ENCODE results near the gene ATG14. TPM values are rescaled to one million over a fixed set of nuclear protein-coding genes. Genes with fewer than 3 reads are reported as not detected.

Gene ATG14
- total and polyA plus RNA-seq, 4 donors = 16.6 to 19.8 (median 18.0) TPM

DNA sequence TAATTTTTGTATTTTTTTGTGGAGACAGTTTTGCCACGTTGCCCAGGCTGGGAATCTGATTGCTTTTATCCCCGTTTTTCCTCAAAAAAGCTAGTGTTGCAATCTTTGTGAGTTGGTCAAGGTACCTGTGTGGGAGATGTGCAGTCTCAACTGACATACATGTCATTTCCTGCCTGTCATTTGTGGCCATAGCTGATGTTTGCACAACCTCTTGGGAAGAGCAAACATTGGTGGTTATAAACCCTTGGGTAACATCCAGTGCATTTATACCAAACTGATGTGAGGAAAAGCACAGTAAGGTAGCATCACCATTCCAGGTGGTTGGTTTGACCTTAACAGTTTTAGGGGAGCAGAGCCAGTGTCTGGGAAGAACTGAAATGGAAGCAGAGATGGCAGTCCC is 54.7 kb downstream of the ATG14 start:
- DNase-seq (ENCODE audit: low read depth in 4 of 6, low spot score in 6 of 6) = no peak
- Histone ChIP-seq H3K4me1 (ENCODE audit: control insufficient read depth, insufficient read depth, low read length) (peaks cover 3% of the 10 kb centered on the region), H3K4me3 (ENCODE audit: low read depth, low read length) (no peak overlapping the region), H3K27me3 (ENCODE audit: control insufficient read depth, insufficient read depth, low read length) (no peaks in the 10 kb centered on the region), H3K27ac (ENCODE audit: low read depth, low read length) (no peak overlapping the region), H3K36me3 (ENCODE audit: control insufficient read depth, insufficient read depth, low read length) (peaks cover 7% of the 10 kb centered on the region), H3K9me3 (ENCODE audit: control insufficient read depth, insufficient read depth, low read length) (no peaks in the 10 kb centered on the region)
- WGBS (ENCODE audit: insufficient coverage) = 92% methylated on average over 2 of the region's 2 CpGs

DNA sequence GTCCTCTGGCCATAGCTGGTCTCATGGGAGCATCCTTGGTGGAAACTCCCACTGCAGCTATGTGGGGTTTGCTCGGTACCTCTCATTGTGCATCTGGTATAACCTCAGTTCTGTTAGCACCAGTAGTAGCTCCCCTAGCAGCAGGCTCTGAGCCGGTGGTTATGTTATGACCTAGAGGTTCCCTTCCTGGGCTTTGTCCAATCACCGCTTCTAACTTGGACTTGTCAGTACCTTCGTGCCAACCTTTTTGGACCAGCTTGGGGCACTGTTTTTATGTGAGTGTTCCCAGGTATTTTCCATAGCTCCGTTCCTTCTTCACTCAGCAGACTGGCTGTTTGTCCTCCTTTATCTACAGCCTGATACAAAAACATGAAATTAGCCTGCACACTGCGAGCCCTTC is 55.7 kb downstream of the ATG14 start:
- H3K36me3 ChIP-seq (ENCODE audit: control insufficient read depth, insufficient read depth, low read length) = peaks cover 12% of the 10 kb centered on the region
- no peak for DNase-seq (ENCODE audit: low read depth in 4 of 6, low spot score in 6 of 6)
- no peaks in the 10 kb centered on the region for H3K9me3 ChIP-seq (ENCODE audit: control insufficient read depth, insufficient read depth, low read length)
- peaks cover 3% of the 10 kb centered on the region for H3K4me1 ChIP-seq (ENCODE audit: control insufficient read depth, insufficient read depth, low read length)
- no peak overlapping the region for H3K4me3 ChIP-seq (ENCODE audit: low read depth, low read length)
- WGBS (ENCODE audit: insufficient coverage) = 75% methylated on average over 5 of the region's 6 CpGs
- no peak overlapping the region for H3K27ac ChIP-seq (ENCODE audit: low read depth, low read length)
- H3K27me3 ChIP-seq (ENCODE audit: control insufficient read depth, insufficient read depth, low read length) = no peaks in the 10 kb centered on the region

DNA sequence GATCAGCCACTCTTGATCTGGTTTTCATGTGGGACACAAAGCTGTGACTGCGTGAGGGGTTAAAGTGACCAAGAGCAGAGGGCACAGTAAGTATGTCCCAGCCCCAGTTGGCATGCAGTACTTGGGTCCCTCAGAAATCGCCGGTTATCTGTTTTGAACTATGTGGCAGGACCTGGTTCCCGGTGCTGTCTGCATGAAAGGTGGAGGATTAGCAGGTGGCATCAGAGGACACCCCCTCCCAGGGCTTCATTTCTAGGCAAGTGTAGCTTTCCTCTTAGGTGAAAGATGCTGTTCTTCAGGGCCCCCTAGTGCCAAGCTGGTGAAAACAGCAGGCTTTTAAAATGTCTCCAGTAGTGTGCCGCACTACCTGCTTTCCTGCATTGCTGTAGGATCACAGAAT is 57.1 kb downstream of the ATG14 start:
- DNase-seq (ENCODE audit: low read depth in 4 of 6, low spot score in 6 of 6) = peak; percentile 21 to 88 (median 40)
- H3K36me3 ChIP-seq (ENCODE audit: control insufficient read depth, insufficient read depth, low read length) = peaks cover 13% of the 10 kb centered on the region

DNA sequence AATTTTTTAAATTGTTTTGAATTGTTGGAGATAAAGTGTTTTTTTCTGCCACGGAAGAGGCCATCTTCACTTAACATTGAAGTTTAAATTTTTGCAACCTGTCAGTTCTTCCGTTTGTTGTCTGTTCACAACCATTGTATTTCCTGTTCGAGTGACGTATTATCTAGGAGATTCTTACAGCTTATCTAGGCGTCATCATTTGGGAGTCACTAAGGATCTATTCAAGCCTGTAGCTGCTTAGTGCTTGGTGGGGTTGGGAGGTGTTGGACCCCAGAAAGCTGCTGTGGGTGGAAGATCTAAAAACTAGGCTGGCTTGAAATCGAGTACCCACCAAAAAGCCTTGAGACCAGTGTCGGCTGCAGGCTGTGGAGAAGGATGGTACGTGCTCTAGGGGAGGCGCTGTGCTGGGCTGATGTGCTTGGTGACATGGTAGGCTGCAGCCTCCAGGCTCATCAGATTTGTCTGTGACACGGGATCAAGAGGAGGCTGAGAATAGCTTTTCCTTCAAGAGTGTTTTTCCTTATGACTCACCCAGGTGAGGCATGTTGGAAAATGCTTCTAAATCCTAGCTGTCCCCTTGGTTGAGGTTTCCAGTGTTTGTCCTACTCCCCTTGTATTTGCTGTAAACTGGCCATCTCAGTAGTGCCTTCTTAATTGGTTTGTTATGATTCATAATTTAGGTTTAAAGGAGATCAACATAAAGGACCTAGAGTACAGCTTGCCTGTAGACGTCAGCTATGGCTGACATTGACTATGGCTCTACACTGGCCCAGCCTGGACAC is 57.8 kb downstream of the ATG14 start:
- H3K27ac ChIP-seq (ENCODE audit: low read depth, low read length) = no peak overlapping the region
- WGBS (ENCODE audit: insufficient coverage) = 96% methylated on average over 8 of the region's 11 CpGs

More for the DNA sequence above, 57.1 kb downstream of the ATG14 start:
- Histone ChIP-seq H3K9me3 (ENCODE audit: control insufficient read depth, insufficient read depth, low read length) (no peaks in the 10 kb centered on the region), H3K27ac (ENCODE audit: low read depth, low read length) (no peak overlapping the region), H3K4me1 (ENCODE audit: control insufficient read depth, insufficient read depth, low read length) (peaks cover 3% of the 10 kb centered on the region), H3K4me3 (ENCODE audit: low read depth, low read length) (no peak overlapping the region), H3K27me3 (ENCODE audit: control insufficient read depth, insufficient read depth, low read length) (no peaks in the 10 kb centered on the region)
- 43% methylated on average over 4 of the region's 5 CpGs for WGBS (ENCODE audit: insufficient coverage)

DNA sequence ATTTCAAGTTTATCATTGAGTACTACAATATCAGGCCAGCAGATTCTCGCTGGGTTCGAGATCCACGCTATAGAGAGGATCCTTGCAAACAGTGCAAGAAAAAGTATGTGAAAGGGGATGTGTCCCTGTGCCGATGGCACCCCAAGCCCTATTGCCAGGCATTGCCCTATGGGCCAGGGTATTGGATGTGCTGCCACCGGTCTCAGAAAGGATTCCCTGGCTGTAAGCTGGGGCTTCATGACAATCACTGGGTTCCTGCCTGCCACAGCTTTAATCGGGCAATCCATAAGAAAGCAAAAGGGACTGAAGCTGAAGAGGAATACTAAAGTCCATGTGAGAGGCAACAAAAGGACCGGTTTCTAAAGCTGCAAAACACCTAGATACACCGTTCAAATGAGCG is 59.4 kb downstream of the ATG14 start:
- Histone ChIP-seq H3K4me3 (ENCODE audit: low read depth, low read length) (no peak overlapping the region), H3K27ac (ENCODE audit: low read depth, low read length) (no peak overlapping the region), H3K27me3 (ENCODE audit: control insufficient read depth, insufficient read depth, low read length) (no peaks in the 10 kb centered on the region), H3K9me3 (ENCODE audit: control insufficient read depth, insufficient read depth, low read length) (no peaks in the 10 kb centered on the region), H3K4me1 (ENCODE audit: control insufficient read depth, insufficient read depth, low read length) (peaks cover 3% of the 10 kb centered on the region), H3K36me3 (ENCODE audit: control insufficient read depth, insufficient read depth, low read length) (peaks cover 13% of the 10 kb centered on the region)
- WGBS (ENCODE audit: insufficient coverage) = 97% methylated on average over 8 of the region's 9 CpGs
- DNase-seq (ENCODE audit: low read depth in 4 of 6, low spot score in 6 of 6) = no peak

More for the DNA sequence above, 57.8 kb downstream of the ATG14 start:
- no peaks in the 10 kb centered on the region for H3K9me3 ChIP-seq (ENCODE audit: control insufficient read depth, insufficient read depth, low read length)
- peaks cover 3% of the 10 kb centered on the region for H3K4me1 ChIP-seq (ENCODE audit: control insufficient read depth, insufficient read depth, low read length)
- no peak overlapping the region for H3K4me3 ChIP-seq (ENCODE audit: low read depth, low read length)
- no peaks in the 10 kb centered on the region for H3K27me3 ChIP-seq (ENCODE audit: control insufficient read depth, insufficient read depth, low read length)
- H3K36me3 ChIP-seq (ENCODE audit: control insufficient read depth, insufficient read depth, low read length) = peaks cover 13% of the 10 kb centered on the region
- no peak for DNase-seq (ENCODE audit: low read depth in 4 of 6, low spot score in 6 of 6)

DNA sequence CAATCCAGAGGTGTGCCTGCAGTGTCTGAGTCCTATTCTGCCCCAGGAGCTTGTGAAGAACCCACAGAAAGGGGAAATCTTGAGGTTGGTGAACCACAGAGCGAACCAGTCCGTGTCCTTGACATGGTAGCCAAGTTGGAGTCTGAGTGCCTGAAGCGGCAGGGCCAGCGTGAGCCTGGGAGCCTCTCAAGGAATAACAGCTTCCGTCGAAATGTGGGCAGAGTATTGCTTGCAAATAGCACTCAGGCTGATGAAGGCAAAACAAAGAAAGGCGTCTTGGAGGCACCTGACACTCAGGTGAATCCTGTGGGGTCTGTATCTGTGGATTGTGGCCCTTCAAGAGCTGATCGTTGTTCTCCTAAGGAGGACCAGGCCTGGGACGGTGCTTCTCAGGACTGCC is 60.5 kb downstream of the ATG14 start:
- 100% methylated on average over 8 of the region's 9 CpGs for WGBS (ENCODE audit: insufficient coverage)
- DNase-seq (ENCODE audit: low read depth in 4 of 6, low spot score in 6 of 6) = no peak
- Histone ChIP-seq H3K27ac (ENCODE audit: low read depth, low read length) (no peak overlapping the region), H3K4me1 (ENCODE audit: control insufficient read depth, insufficient read depth, low read length) (peaks cover 3% of the 10 kb centered on the region), H3K27me3 (ENCODE audit: control insufficient read depth, insufficient read depth, low read length) (no peaks in the 10 kb centered on the region), H3K9me3 (ENCODE audit: control insufficient read depth, insufficient read depth, low read length) (no peaks in the 10 kb centered on the region), H3K36me3 (ENCODE audit: control insufficient read depth, insufficient read depth, low read length) (peaks cover 13% of the 10 kb centered on the region), H3K4me3 (ENCODE audit: low read depth, low read length) (no peak overlapping the region)

DNA sequence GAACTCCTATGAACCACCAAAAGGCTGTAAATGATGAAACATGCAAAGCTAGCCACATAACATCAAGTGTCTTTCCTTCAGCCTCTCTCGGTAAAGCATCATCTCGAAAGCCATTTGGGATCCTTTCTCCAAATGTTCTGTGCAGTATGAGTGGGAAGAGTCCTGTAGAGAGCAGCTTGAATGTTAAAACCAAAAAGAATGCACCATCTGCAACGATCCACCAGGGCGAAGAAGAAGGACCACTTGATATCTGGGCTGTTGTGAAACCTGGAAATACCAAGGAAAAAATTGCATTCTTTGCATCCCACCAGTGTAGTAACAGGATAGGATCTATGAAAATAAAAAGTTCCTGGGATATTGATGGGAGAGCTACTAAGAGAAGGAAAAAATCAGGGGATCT is 61.2 kb downstream of the ATG14 start:
- Histone ChIP-seq H3K4me1 (ENCODE audit: control insufficient read depth, insufficient read depth, low read length) (peaks cover 3% of the 10 kb centered on the region), H3K9me3 (ENCODE audit: control insufficient read depth, insufficient read depth, low read length) (no peaks in the 10 kb centered on the region), H3K36me3 (ENCODE audit: control insufficient read depth, insufficient read depth, low read length) (peaks cover 13% of the 10 kb centered on the region), H3K4me3 (ENCODE audit: low read depth, low read length) (no peak overlapping the region), H3K27me3 (ENCODE audit: control insufficient read depth, insufficient read depth, low read length) (no peaks in the 10 kb centered on the region), H3K27ac (ENCODE audit: low read depth, low read length) (no peak overlapping the region)
- WGBS (ENCODE audit: insufficient coverage) = no CpG with 5 or more reads among the region's 4 CpGs
- DNase-seq (ENCODE audit: low read depth in 4 of 6, low spot score in 6 of 6) = no peak

DNA sequence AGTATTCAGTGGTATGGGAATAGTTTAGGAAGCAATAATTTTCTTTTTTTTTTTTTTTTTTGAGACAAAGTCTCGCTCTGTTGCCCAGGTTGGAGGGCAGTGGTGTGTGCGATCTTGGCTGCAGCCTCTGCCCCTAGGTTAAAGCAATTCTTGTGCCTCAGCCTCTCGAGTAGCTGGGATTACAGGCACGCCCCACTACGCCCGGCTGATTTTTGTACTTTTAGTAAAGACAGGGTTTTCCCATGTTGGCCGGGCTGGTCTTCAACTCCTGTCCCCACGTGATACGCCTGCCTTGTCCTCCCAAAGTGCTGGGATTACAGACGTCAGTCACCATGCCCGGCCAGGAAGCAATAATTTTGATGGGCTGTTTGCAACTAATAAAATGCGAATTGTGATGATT is 62.1 kb downstream of the ATG14 start:
- no peak overlapping the region for H3K27ac ChIP-seq (ENCODE audit: low read depth, low read length)
- 88% methylated on average over 10 of the region's 12 CpGs for WGBS (ENCODE audit: insufficient coverage)
- peaks cover 9% of the 10 kb centered on the region for H3K36me3 ChIP-seq (ENCODE audit: control insufficient read depth, insufficient read depth, low read length)
- H3K27me3 ChIP-seq (ENCODE audit: control insufficient read depth, insufficient read depth, low read length) = no peaks in the 10 kb centered on the region
- H3K4me3 ChIP-seq (ENCODE audit: low read depth, low read length) = no peak overlapping the region
- DNase-seq (ENCODE audit: low read depth in 4 of 6, low spot score in 6 of 6) = no peak
- no peaks in the 10 kb centered on the region for H3K9me3 ChIP-seq (ENCODE audit: control insufficient read depth, insufficient read depth, low read length)
- peaks cover 3% of the 10 kb centered on the region for H3K4me1 ChIP-seq (ENCODE audit: control insufficient read depth, insufficient read depth, low read length)

DNA sequence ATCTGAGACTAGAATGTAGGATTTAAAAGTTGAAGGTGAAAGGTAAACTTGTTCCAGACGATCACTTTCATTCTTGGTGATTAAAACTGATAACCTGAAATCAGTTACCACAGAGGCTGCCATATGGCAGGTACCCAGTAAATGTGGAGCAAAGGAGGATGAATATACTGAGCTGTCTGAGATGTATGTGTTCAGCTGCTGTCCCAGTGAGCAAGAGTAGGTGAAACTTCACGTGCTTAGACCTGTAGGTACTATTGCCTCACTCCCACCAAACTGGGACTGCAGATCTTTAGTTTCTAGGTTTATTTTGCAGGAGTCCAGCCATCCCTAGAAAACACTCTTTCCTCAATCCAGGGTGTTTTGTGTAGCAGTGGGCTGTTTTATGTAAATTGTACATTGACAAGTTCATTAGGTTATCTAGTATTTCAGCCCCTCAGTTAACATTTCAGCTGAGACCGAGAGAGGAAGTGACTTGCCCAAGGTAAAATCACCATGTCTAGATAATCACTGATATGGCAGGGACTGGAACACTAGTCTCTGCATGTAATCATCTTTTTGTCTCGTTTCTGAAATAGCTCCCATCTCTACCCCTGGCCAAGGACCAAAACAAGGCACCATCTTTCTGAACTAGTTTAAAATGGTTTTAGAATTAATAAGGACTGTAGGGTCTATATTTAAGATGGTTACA is 62.7 kb downstream of the ATG14 start:
- Histone ChIP-seq H3K36me3 (ENCODE audit: control insufficient read depth, insufficient read depth, low read length) (peaks cover 8% of the 10 kb centered on the region), H3K9me3 (ENCODE audit: control insufficient read depth, insufficient read depth, low read length) (no peaks in the 10 kb centered on the region), H3K4me3 (ENCODE audit: low read depth, low read length) (no peak overlapping the region), H3K27ac (ENCODE audit: low read depth, low read length) (no peak overlapping the region), H3K27me3 (ENCODE audit: control insufficient read depth, insufficient read depth, low read length) (no peaks in the 10 kb centered on the region), H3K4me1 (ENCODE audit: control insufficient read depth, insufficient read depth, low read length) (no peaks in the 10 kb centered on the region)
- 83% methylated on average over 1 of the region's 4 CpGs for WGBS (ENCODE audit: insufficient coverage)
- DNase-seq (ENCODE audit: low read depth in 4 of 6, low spot score in 6 of 6) = no peak

DNA sequence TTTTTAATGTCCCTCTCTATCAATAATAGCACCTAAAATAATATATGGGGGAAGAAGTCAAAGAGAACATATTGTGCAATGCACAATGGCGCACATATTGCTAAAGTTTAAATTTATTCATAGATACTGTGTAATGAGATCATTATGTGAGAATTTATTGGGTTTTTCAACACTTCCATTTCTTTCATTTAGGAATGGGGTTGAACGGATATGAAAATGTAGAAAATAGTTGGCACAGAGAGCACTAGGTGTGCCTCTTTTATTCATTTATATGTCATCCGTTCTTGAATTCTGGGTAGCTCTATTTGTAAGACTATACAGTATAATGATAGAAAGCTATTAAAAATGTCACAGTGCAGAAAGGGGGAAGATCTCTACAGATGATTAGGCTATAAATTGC is 63.9 kb downstream of the ATG14 start:
- peak in 1 of 6 donors; percentile 15 for DNase-seq (ENCODE audit: low read depth in 4 of 6, low spot score in 6 of 6)
- Histone ChIP-seq H3K9me3 (ENCODE audit: control insufficient read depth, insufficient read depth, low read length) (no peaks in the 10 kb centered on the region), H3K4me3 (ENCODE audit: low read depth, low read length) (no peak overlapping the region), H3K36me3 (ENCODE audit: control insufficient read depth, insufficient read depth, low read length) (peaks cover 6% of the 10 kb centered on the region), H3K4me1 (ENCODE audit: control insufficient read depth, insufficient read depth, low read length) (no peaks in the 10 kb centered on the region), H3K27ac (ENCODE audit: low read depth, low read length) (no peak overlapping the region), H3K27me3 (ENCODE audit: control insufficient read depth, insufficient read depth, low read length) (no peaks in the 10 kb centered on the region)
- no CpG with 5 or more reads among the region's 3 CpGs for WGBS (ENCODE audit: insufficient coverage)

Measured in spinal cord (tissue), 10 donors.